Measurements from ENCODE around the gene CLASP1.
"Not testable (repeated sequence)": the region's sequence is repeated elsewhere in the genome, so short reads cannot be mapped to it uniquely, and the experiment has no call there.

CLASP1 gene

DNA sequence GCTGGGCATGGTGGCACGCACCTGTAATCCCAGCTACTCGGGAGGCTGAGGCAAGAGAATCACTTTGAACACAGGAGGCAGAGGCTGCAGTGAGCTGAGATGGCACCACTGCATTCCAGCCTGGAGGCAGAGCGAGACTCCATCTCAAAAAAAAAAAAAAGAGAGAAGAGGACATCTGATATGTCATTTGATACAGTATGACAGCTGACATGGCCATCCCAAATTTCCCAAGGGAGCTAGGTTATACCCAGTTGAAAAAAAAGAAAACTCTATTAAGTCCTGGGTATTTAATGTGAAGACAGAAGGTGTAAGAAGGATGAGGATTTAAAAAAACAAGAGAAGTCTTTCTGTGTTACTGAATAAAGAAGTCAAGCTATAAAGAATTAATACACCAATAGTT lies 23.3 kb downstream of the CLASP1 start:
- TF ChIP-seq, protein P1, sequence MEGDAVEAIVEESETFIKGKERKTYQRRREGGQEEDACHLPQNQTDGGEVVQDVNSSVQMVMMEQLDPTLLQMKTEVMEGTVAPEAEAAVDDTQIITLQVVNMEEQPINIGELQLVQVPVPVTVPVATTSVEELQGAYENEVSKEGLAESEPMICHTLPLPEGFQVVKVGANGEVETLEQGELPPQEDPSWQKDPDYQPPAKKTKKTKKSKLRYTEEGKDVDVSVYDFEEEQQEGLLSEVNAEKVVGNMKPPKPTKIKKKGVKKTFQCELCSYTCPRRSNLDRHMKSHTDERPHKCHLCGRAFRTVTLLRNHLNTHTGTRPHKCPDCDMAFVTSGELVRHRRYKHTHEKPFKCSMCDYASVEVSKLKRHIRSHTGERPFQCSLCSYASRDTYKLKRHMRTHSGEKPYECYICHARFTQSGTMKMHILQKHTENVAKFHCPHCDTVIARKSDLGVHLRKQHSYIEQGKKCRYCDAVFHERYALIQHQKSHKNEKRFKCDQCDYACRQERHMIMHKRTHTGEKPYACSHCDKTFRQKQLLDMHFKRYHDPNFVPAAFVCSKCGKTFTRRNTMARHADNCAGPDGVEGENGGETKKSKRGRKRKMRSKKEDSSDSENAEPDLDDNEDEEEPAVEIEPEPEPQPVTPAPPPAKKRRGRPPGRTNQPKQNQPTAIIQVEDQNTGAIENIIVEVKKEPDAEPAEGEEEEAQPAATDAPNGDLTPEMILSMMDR (IDR thresholded peaks at IDR 0.05; ENCODE audit: extremely low read depth, insufficient read depth, missing control alignments) = no peak
- in situ Hi-C loops (cut with MboI; ENCODE audit: low pct_unique_long_range_greater_than_20kb, low sequenced_read_pairs, unreplicated experiment) = no loop called here
- no peak for DNase-seq (ENCODE audit: low spot score)

DNA sequence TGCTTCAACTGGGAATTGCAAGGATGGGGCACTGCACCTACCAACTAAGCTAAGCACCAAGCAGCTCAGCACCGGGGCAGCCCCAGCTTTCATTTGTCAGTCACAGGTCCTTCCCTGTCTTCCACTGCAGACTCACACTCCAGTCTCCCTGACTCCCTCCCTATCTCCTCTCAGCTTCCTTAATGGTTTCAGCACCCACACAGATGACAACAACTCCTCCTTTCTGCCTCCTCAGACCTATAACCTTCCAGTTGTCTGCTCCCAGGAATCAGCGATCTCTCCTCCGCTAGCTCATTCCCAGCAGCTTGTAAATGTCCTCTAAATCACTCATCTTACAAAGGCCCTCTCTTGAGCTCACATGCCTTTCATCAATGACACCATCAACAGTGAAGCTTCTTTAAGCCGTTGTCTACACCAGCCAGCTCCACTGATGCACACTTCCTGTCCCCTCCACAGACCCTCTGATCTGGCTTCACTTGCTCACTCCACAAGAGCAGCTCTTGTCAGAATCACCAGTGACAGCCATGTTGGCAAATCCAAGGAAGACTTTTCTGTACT lies 32.1 kb downstream of the CLASP1 start:
- TF ChIP-seq, protein P1 (IDR thresholded peaks at IDR 0.05; ENCODE audit: extremely low read depth, insufficient read depth, missing control alignments) = no peak
- DNase-seq (ENCODE audit: low spot score) = no peak
- in situ Hi-C loops (cut with MboI; ENCODE audit: low pct_unique_long_range_greater_than_20kb, low sequenced_read_pairs, unreplicated experiment) = no loop called here

DNA sequence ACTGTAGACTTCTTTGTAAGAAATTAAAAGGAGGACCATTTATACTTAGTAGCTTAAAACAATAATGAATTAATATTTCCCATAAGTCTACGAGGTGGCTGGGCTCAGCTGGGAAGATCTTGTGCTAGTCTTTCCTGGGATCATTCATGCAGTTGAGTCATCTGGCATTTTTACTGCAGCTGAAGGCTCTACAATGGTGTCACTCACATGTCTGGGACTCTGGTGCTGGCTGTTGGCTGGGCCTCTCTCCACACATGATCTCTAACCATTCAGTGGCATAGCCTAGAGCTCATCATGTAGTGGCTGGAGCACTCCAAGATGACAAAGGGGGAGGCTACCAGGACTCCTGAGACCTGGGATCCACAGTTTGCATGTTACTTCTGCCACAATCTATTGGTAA lies 35.5 kb downstream of the CLASP1 start:
- in situ Hi-C loops (cut with MboI; ENCODE audit: low pct_unique_long_range_greater_than_20kb, low sequenced_read_pairs, unreplicated experiment) = no loop called here
- TF ChIP-seq, protein P1 (IDR thresholded peaks at IDR 0.05; ENCODE audit: extremely low read depth, insufficient read depth, missing control alignments) = no peak
- no peak for DNase-seq (ENCODE audit: low spot score)

DNA sequence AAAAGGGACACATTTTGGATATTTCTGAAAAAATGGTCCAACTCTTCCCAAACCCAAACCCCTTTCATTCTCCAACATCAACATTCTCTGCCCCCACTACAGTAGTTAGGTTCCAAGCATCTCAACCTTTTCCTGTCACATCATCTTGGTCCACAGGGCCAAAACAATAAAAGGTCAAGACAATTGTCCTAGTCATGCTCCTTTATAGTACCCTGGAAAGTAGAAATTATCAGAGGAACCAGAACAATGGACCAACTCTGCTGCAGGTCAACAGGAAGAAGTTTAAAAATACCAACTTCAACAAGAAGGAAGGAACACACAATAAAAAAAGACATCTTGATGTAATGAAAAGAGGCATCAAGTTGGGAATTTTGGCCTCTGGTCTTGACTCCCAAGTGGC lies 36.1 kb downstream of the CLASP1 start:
- DNase-seq (ENCODE audit: low spot score) = no peak
- in situ Hi-C loops (cut with MboI; ENCODE audit: low pct_unique_long_range_greater_than_20kb, low sequenced_read_pairs, unreplicated experiment) = no loop called here

DNA sequence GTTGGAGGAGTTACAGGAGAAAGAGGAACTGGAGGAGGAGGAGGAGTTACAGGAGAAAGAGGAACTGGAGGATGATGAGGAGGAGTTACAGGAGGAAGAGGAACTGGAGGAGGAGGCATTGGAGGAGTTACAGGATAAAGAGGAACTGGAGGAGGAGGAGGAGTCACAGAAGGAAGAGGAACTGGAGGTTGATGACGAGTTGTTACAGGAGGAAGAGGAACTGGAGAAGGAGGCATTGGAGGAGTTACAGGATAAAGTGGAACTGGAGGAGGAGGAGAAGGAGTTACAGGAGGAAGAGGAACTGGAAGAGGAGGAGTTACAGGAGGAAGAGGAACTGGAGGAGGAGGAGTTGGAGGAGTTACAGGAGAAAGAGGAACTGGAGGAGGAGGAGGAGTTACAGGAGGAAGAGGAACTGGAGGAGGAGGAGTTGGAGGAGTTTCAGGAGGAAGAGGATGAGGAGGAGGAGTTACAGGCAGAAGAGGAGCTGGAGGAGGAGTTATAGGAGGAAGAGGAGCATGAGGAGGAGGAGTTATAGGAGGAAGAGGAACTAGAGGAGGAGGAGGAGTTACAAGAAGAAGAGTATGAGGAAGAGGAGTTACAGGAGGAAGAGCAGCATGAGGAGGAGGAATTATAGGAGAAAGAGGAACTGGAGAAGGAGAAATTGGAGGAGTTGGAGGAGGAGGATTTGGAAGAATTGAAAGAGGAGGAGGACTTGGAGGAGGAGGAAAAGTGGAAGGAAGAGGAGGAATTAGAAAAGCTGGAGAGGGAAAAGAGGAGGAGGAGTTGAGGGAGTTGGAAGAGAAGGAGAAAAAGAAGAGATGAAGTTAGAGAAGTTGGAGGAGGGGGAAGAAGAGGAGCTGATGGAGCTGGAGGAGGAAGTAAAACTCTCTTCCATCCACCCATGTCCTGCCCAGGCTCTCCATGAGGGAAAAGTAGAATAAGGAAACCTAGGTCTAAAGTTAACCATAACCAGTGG lies 37.2 kb downstream of the CLASP1 start:
- TF ChIP-seq, protein P1 (IDR thresholded peaks at IDR 0.05; ENCODE audit: extremely low read depth, insufficient read depth, missing control alignments) = no peak
- in situ Hi-C loops (cut with MboI; ENCODE audit: low pct_unique_long_range_greater_than_20kb, low sequenced_read_pairs, unreplicated experiment) = no loop called here
- no peak for DNase-seq (ENCODE audit: low spot score)

More for the DNA sequence above, 36.1 kb downstream of the CLASP1 start:
- TF ChIP-seq, protein P1 (IDR thresholded peaks at IDR 0.05; ENCODE audit: extremely low read depth, insufficient read depth, missing control alignments) = no peak

DNA sequence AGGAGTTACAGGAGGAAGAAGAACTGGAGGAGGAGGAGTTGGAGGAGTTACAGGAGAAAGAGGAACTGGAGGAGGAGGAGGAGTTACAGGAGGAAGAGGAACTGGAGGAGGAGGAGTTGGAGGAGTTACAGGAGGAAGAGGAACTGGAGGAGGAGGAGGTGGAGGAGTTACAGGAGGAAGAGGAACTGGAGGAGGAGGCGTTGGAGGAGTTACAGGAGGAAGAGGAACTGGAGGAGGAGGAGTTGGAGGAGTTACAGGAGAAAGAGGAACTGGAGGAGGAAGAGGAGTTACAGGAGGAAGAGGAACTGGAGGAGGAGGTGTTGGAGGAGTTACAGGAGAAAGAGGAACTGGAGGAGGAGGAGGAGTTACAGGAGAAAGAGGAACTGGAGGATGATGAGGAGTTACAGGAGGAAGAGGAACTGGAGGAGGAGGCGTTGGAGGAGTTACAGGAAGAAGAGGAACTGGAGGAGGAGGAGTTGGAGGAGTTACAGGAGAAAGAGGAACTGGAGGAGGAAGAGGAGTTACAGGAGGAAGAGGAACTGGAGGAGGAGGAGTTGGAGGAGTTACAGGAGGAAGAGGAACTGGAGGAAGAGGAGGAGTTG lies 38.1 kb downstream of the CLASP1 start:
- in situ Hi-C loops (cut with MboI; ENCODE audit: low pct_unique_long_range_greater_than_20kb, low sequenced_read_pairs, unreplicated experiment); DNase-seq (ENCODE audit: low spot score): not testable (repeated sequence)

DNA sequence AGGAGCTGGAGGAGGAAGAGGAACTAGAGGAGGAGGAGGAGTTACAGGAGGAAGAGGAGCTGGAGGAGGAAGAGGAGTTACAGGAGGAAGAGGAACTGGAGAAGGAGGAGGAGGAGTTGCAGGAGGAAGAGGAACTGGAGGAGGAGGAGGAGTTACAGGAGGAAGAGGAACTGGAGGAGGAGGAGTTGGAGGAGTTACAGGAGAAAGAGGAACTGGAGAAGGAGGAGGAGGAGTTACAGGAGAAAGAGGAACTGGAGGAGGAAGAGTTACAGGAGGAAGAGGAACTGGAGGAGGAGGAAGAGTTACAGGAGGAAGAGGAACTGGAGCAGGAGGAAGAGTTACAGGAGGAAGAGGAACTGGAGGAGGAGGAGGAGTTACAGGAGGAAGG lies 38.8 kb downstream of the CLASP1 start:
- DNase-seq (ENCODE audit: low spot score); in situ Hi-C loops (cut with MboI; ENCODE audit: low pct_unique_long_range_greater_than_20kb, low sequenced_read_pairs, unreplicated experiment): not testable (repeated sequence)
